HepG2 (cell line): ENCODE measurements around the gene FAM170B. TPM values are rescaled to one million over a fixed set of nuclear protein-coding genes. Genes with fewer than 3 reads are reported as not detected.

ENCODE experiments used
- ATAC-seq: fragments of 200-7000 bp; cut with Tn5 transposase; 3 replicates; pipeline ENCODE4 v1.9.1; 2020; ENCODE audit warnings: mild to moderate bottlenecking, moderate library complexity
- BruUV-seq: library from RNA; stranded (reverse); fragments of 400-500 nt; replicated peaks from 2 replicates; lab custom pipeline; 2021; lab: Mats Ljungman, UMichigan
- CTCF ChIA-PET: fragments of 300-600 bp; formaldehyde crosslinking; extraction: SDS; loops from one replicate; lab custom pipeline; 2021; ENCODE audit warnings: low total read pairs, inconsistent platforms, low intra/inter-chr PET ratio; lab: Yijun Ruan, JAX
- POLR2A ChIA-PET: fragments of 350-600 bp; sonication (Branson Sonifier 250); formaldehyde crosslinking; loops from one replicate; lab custom pipeline; 2020; ENCODE audit warnings: antibody characterized with exemption, inconsistent platforms; lab: Yijun Ruan, JAX
- DNase-seq: peaks from one replicate; pipeline ENCODE4 v3.0.0-alpha.2; 2015; ENCODE audit warnings: low spot score
- FAIRE-seq: peaks from 3 replicates; lab custom pipeline; 2011; peaks lifted over from hg19 to GRCh38; lab: Jason Lieb, UNC
- H2AFZ ChIP-seq: one replicate; pipeline ENCODE4 v1.6.1; 2011; ENCODE audit warnings: low read length, inconsistent platforms
- H3K27ac ChIP-seq: fragments of 300-600 bp; 3 replicates; pipeline ENCODE4 v1.8.0; 2011; ENCODE audit warnings: mixed run types, mild to moderate bottlenecking, mixed read lengths, low read length, inconsistent platforms; ENCODE audit not compliant: insufficient read depth; ENCODE audit errors: extremely low read length
- H3K27me3 ChIP-seq, 2 experiments: fragments of 200-600 bp in 1 of 2; 2 replicates in 1 of 2; 3 replicates in 1 of 2; pipeline versions ENCODE4 v1.6.0 to v1.8.0; 2011; ENCODE audit warnings: low read length in 2 of 2, mild to moderate bottlenecking in 2 of 2, moderate library complexity in 2 of 2, inconsistent platforms in 1 of 2; ENCODE audit not compliant: insufficient read depth in 2 of 2, control insufficient read depth in 1 of 2
- H3K36me3 ChIP-seq, 2 experiments: fragments of 200-600 bp in 1 of 2; replicated peaks in 1 of 2; 2 replicates in 1 of 2; 3 replicates in 1 of 2; pipeline versions ENCODE4 v1.5.1 to v1.8.0; 2011; ENCODE audit warnings: low read length in 2 of 2, inconsistent platforms in 1 of 2; ENCODE audit not compliant: insufficient read depth in 2 of 2, control insufficient read depth in 1 of 2
- H3K4me1 ChIP-seq: 2 replicates; pipeline ENCODE4 v1.5.1; 2012; ENCODE audit warnings: low read length, inconsistent platforms; ENCODE audit not compliant: insufficient read depth
- H3K4me2 ChIP-seq: 2 replicates; pipeline ENCODE4 v1.6.0; 2011; ENCODE audit warnings: low read depth, low read length, inconsistent platforms
- H3K4me3 ChIP-seq, 3 experiments: fragments of 200-600 bp in 1 of 3; sonication (generic), shearing (Covaris generic) in 1 of 3; replicated peaks in 1 of 3; 2 replicates each; pipeline ENCODE4 v1.5.1; 2011 to 2016; ENCODE audit warnings: low read length in 3 of 3, inconsistent platforms in 2 of 3, low read depth in 2 of 3, mild to moderate bottlenecking in 2 of 3, control low read depth in 1 of 3, mixed read lengths in 1 of 3; ENCODE audit not compliant: insufficient read depth in 1 of 3
- H3K79me2 ChIP-seq: one replicate; pipeline ENCODE4 v1.6.1; 2011; ENCODE audit warnings: low read length, inconsistent platforms; ENCODE audit not compliant: insufficient read depth
- H3K9ac ChIP-seq: 2 replicates; pipeline ENCODE4 v1.6.0; 2011; ENCODE audit warnings: mild to moderate bottlenecking, low read depth, low read length, inconsistent platforms; ENCODE audit not compliant: insufficient read depth
- H3K9me3 ChIP-seq: 2 replicates; pipeline ENCODE4 v1.5.1; 2012; ENCODE audit warnings: mild to moderate bottlenecking, low read length
- H4K20me1 ChIP-seq: 2 replicates; pipeline ENCODE4 v1.6.0; 2011; ENCODE audit warnings: inconsistent platforms, mild to moderate bottlenecking, low read length, moderate library complexity; ENCODE audit not compliant: insufficient read depth
- DMAP1 ChIP-seq: IDR thresholded peaks from 2 replicates; pipeline ENCODE4 v1.6.1; 2016
- NFKBIZ ChIP-seq: IDR thresholded peaks from 2 replicates; pipeline ENCODE4 v1.6.1; 2018; ENCODE audit warnings: missing genetic modification reagents, missing compliant biosample characterization
- NRL ChIP-seq: sonication (generic); formaldehyde crosslinking; IDR thresholded peaks from 2 replicates; pipeline ENCODE4 v1.5.0; 2020; ENCODE audit warnings: missing genetic modification reagents, mild to moderate bottlenecking, moderate library complexity, borderline replicate concordance
- SNAPC2 ChIP-seq: sonication (generic); formaldehyde crosslinking; IDR thresholded peaks from 2 replicates; pipeline ENCODE4 v1.8.1; 2022; ENCODE audit warnings: mild to moderate bottlenecking, missing genetic modification reagents
- WGBS: methylation state at CpG from one replicate; pipeline ENCODE4 v1.1.6; 2017; ENCODE audit warnings: low lambda C conversion rate; 5-methylcytosine and 5-hydroxymethylcytosine counted together
- in situ Hi-C: cut with HindIII; loops from 2 replicates; pipeline ENCODE4 v1.10.0; 2017; ENCODE audit warnings: low pct_unique_long_range_greater_than_20kb; ENCODE audit not compliant: extremely low pct_ligation_motif_present
- intact Hi-C: fragments of 100-400 bp; cut with micrococcal nuclease; formaldehyde crosslinking; loops from one replicate; pipeline ENCODE4 v1.10.0; 2022; ENCODE audit not compliant: unreplicated experiment
- polyA plus RNA-seq, 8 experiments: library from polyadenylated mRNA; depleted of rRNA in 3 of 8; stranded (reverse) in 7 of 8; unstranded in 1 of 8; fragments of >200 nt; fragmentation: Illumina TruSeq in 4 of 8; extraction: Trizol in 4 of 8; gene quantifications; 2 replicates each; pipeline versions ENCODE4 v1.2.1 to v1.2.3, GENCODE V29; 2011 to 2016; ENCODE audit warnings: low read depth in 4 of 8, missing spikeins in 1 of 8, mixed read lengths in 1 of 8; ENCODE audit not compliant: insufficient read depth in 1 of 8
- total RNA-seq, 5 experiments: library from RNA; depleted of rRNA; stranded (reverse); fragments of >200 nt; fragmentation: Illumina TruSeq; extraction: Trizol; gene quantifications; 2 replicates each; pipeline ENCODE4 v1.2.3, GENCODE V29; 2016; ENCODE audit warnings: low read depth in 1 of 5

Gene FAM170B
- total and polyA plus RNA-seq, 2 of the 13 experiments (the other 11 are each of a cell fraction or from before 2014, with no cell fraction given) = not detected

DNA sequence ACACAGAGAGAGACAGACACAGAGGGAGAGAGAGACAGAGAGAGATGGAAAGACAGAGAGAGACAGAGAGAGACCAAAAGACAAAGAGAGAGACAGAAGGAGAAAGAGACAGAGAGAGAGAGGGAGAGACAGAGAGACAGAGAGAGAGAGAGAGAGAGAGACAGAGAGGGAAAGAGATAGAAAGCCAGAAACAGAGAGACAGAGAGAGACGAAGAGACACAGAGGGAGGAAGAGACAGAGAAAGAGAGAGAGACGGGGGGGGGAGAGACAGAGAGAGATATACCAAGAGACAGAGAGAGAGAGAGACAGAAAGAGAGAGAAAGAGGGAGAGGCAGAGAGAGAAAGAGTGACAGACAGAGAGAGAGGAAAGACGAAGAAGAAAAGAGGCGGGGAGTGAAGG lies 28.7 kb downstream of the FAM170B start:
- 11% methylated on average over 4 of the region's 4 CpGs for WGBS
- ChIA-PET CTCF (no interaction called here), POLR2A (no interaction called here)
- Histone ChIP-seq H3K9ac (no peak overlapping the region), H3K4me1 (no peaks in the 10 kb centered on the region), H3K27me3 (no peaks in the 10 kb centered on the region), H3K79me2 (no peaks in the 10 kb centered on the region), H3K9me3 (no peaks in the 10 kb centered on the region), H4K20me1 (no peaks in the 10 kb centered on the region), H3K27ac (no peak overlapping the region), H3K4me3 (no peak overlapping the region), H3K4me2 (no peak overlapping the region), H3K36me3 (no peaks in the 10 kb centered on the region), H2AFZ (no peak overlapping the region)
- ATAC-seq = no peak
- intact Hi-C loops (no loop called here), in situ Hi-C loops (no loop called here)
- TF ChIP-seq NFKBIZ (CRISPR knock-in tag) = no peak
- no peak for FAIRE-seq
- DNase-seq = no peak
- no TSS peak for BruUV-seq

DNA sequence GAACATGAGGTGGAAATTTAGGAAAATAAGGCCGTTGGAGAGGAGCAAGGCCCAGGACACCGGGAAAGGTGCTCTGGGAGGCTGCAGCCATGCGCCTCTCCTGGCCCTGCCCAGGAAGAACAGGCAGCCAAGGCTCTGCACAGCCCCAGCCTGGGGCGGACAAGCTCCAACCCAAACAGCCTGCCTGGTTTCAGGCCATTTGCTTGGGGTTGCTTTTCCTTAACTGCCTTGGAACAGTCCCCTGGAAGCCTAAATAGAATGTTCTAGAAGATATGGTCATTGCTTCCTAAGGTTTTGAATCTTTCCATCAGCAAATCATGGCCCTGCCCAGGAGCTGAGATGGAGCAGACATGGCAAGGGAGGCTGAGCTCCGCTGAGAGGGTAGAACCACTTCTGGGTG lies 29.5 kb downstream of the FAM170B start:
- no peak overlapping the region for H3K4me2 ChIP-seq
- DNase-seq = no peak
- TF ChIP-seq SNAPC2 (CRISPR knock-in tag) (no peak), DMAP1 (no peak), NRL (no peak)
- no peaks in the 10 kb centered on the region for H3K79me2 ChIP-seq
- no peaks in the 10 kb centered on the region for H4K20me1 ChIP-seq
- intact Hi-C loops = no loop called here
- no TSS peak for BruUV-seq
- H3K36me3 ChIP-seq = no peaks in the 10 kb centered on the region
- H3K9me3 ChIP-seq = no peaks in the 10 kb centered on the region
- no peaks in the 10 kb centered on the region for H3K4me1 ChIP-seq
- 43% methylated on average over 5 of the region's 5 CpGs for WGBS
- no peaks in the 10 kb centered on the region for H3K27me3 ChIP-seq
- no peak overlapping the region for H3K4me3 ChIP-seq
- no peak overlapping the region for H3K27ac ChIP-seq
- no peak for FAIRE-seq
- ChIA-PET POLR2A (no interaction called here), CTCF (no interaction called here)
- no peak overlapping the region for H3K9ac ChIP-seq
- no peak overlapping the region for H2AFZ ChIP-seq
- in situ Hi-C loops = no loop called here
- ATAC-seq = peak; percentile 38; the same call in 1 of the 3 replicates
